IMR-90 (cell line): ENCODE data around the gene VIPR1. TPM values are rescaled to one million over a fixed set of nuclear protein-coding genes. Genes with fewer than 3 reads are reported as not detected.

Experiments
- ATAC-seq: fragments of 200-7000 bp; cut with Tn5 transposase; 2 replicates; pipeline ENCODE4 v1.9.1; 2020; ENCODE audit warnings: low read depth, mild to moderate bottlenecking, moderate library complexity
- BruUV-seq: library from RNA; stranded (reverse); fragments of 400-500 nt; replicated peaks from 2 replicates; lab custom pipeline; 2021; lab: Mats Ljungman, UMichigan
- CTCF ChIA-PET: fragments of 300-600 bp; formaldehyde crosslinking; extraction: SDS; loops from one replicate; lab custom pipeline; 2021; ENCODE audit warnings: antibody characterized with exemption; lab: Yijun Ruan, JAX
- POLR2A ChIA-PET: fragments of 300-600 bp; sonication (Branson Sonifier 250); formaldehyde crosslinking; loops from one replicate; lab custom pipeline; 2022; ENCODE audit warnings: antibody characterized with exemption; ENCODE audit not compliant: unreplicated experiment; lab: Charles Lee
- DNase-seq: peaks from one replicate; pipeline ENCODE4 v3.0.0; 2013
- H2AFZ ChIP-seq: replicated peaks from 2 replicates; pipeline ENCODE3; 2013; ENCODE audit warnings: low read length, mild to moderate bottlenecking; ENCODE audit not compliant: poor library complexity
- H2AK5ac ChIP-seq: 2 replicates; pipeline ENCODE4 v1.6.1; 2013; ENCODE audit warnings: low read depth, low read length, inconsistent platforms
- H2AK9ac ChIP-seq: replicated peaks from 2 replicates; pipeline ENCODE3; 2013; ENCODE audit warnings: mild to moderate bottlenecking, low read depth, low read length, moderate library complexity; ENCODE audit not compliant: poor library complexity
- H2BK120ac ChIP-seq: 2 replicates; pipeline ENCODE4 v1.6.1; 2013; ENCODE audit warnings: low read depth, low read length, inconsistent platforms
- H2BK15ac ChIP-seq: 3 replicates; pipeline ENCODE4 v1.6.1; 2013; ENCODE audit warnings: low read depth, low read length, inconsistent platforms
- H2BK20ac ChIP-seq: 2 replicates; pipeline ENCODE4 v1.6.1; 2013; ENCODE audit warnings: low read depth, mild to moderate bottlenecking, inconsistent platforms, low read length, moderate library complexity
- H2BK5ac ChIP-seq: 2 replicates; pipeline ENCODE4 v1.6.1; 2013; ENCODE audit warnings: mild to moderate bottlenecking, low read depth, low read length, inconsistent platforms; ENCODE audit not compliant: poor library complexity, severe bottlenecking
- H3K14ac ChIP-seq: replicated peaks from 2 replicates; pipeline ENCODE4 v1.6.1; 2013; ENCODE audit warnings: low read depth, low read length, inconsistent platforms
- H3K18ac ChIP-seq: 2 replicates; pipeline ENCODE4 v1.6.1; 2013; ENCODE audit warnings: low read depth, low read length, control low read depth
- H3K23ac ChIP-seq: 2 replicates; pipeline ENCODE4 v1.6.1; 2013; ENCODE audit warnings: low read depth, low read length, inconsistent platforms
- H3K27ac ChIP-seq: 2 replicates; pipeline ENCODE4 v1.5.1; 2013; ENCODE audit warnings: mild to moderate bottlenecking, control low read depth, low read length; ENCODE audit not compliant: insufficient read depth
- H3K27me3 ChIP-seq: 2 replicates; pipeline ENCODE4 v1.6.1; 2013; ENCODE audit warnings: low read length; ENCODE audit not compliant: control insufficient read depth, insufficient read depth
- H3K36me3 ChIP-seq: 2 replicates; pipeline ENCODE4 v1.6.1; 2013; ENCODE audit warnings: low read length, mixed read lengths; ENCODE audit not compliant: control insufficient read depth, insufficient read depth
- H3K4ac ChIP-seq: 2 replicates; pipeline ENCODE4 v1.6.1; 2013; ENCODE audit warnings: low read depth, low read length, inconsistent platforms
- H3K4me1 ChIP-seq: 2 replicates; pipeline ENCODE4 v1.6.1; 2013; ENCODE audit warnings: low read length, mixed read lengths; ENCODE audit not compliant: control insufficient read depth, insufficient read depth
- H3K4me2 ChIP-seq: 2 replicates; pipeline ENCODE4 v1.6.1; 2013; ENCODE audit warnings: low read depth, mild to moderate bottlenecking, control low read depth, low read length, moderate library complexity
- H3K4me3 ChIP-seq: 2 replicates; pipeline ENCODE4 v1.5.1; 2013; ENCODE audit warnings: low read depth, mild to moderate bottlenecking, control low read depth, low read length, moderate library complexity; ENCODE audit not compliant: insufficient read depth
- H3K56ac ChIP-seq: 2 replicates; pipeline ENCODE4 v1.6.1; 2013; ENCODE audit warnings: low read length, inconsistent platforms; ENCODE audit not compliant: insufficient read depth; ENCODE audit errors: extremely low read depth
- H3K79me1 ChIP-seq, 2 experiments: 2 replicates each; pipeline ENCODE4 v1.6.1; 2013; ENCODE audit warnings: low read length in 2 of 2, inconsistent platforms in 1 of 2, low read depth in 1 of 2
- H3K9ac ChIP-seq: 2 replicates; pipeline ENCODE4 v1.6.1; 2013; ENCODE audit warnings: low read depth, low read length, control low read depth
- H3K9me1 ChIP-seq: 2 replicates; pipeline ENCODE4 v1.6.1; 2013; ENCODE audit warnings: low read length, inconsistent platforms; ENCODE audit not compliant: insufficient read depth
- H3K9me3 ChIP-seq: 2 replicates; pipeline ENCODE4 v1.6.1; 2013; ENCODE audit warnings: low read length; ENCODE audit not compliant: control insufficient read depth, insufficient read depth
- H4K20me1 ChIP-seq: 2 replicates; pipeline ENCODE4 v1.6.1; 2013; ENCODE audit warnings: low read length, inconsistent platforms; ENCODE audit not compliant: insufficient read depth
- H4K5ac ChIP-seq: 2 replicates; pipeline ENCODE4 v1.6.1; 2013; ENCODE audit warnings: mild to moderate bottlenecking, low read depth, low read length, control low read depth
- H4K8ac ChIP-seq, 2 experiments: 2 replicates each; pipeline ENCODE4 v1.6.1; 2013; ENCODE audit warnings: low read depth in 2 of 2, low read length in 2 of 2, control low read depth in 1 of 2, inconsistent platforms in 1 of 2
- H4K91ac ChIP-seq: 2 replicates; pipeline ENCODE4 v1.6.1; 2013; ENCODE audit warnings: low read depth, low read length, inconsistent platforms; ENCODE audit not compliant: insufficient read depth
- BHLHE40 ChIP-seq: fragments of 150-350 bp; IDR thresholded peaks from 2 replicates; pipeline ENCODE4 v1.6.1; 2016; ENCODE audit warnings: mild to moderate bottlenecking, low read depth, low read length
- CEBPB ChIP-seq: IDR thresholded peaks from 2 replicates; pipeline ENCODE4 v1.6.1; 2012; ENCODE audit warnings: low read depth, low read length, improper control_type of control experiment
- CHD1 ChIP-seq: IDR thresholded peaks from 2 replicates; pipeline ENCODE4 v1.6.1; 2012; ENCODE audit warnings: low read depth, low read length, improper control_type of control experiment
- FOS ChIP-seq: fragments of 150-350 bp; IDR thresholded peaks from 2 replicates; pipeline ENCODE4 v1.6.1; 2016; ENCODE audit warnings: low read depth, low read length
- MAFK ChIP-seq: IDR thresholded peaks from 2 replicates; pipeline ENCODE4 v1.6.1; 2012; ENCODE audit warnings: low read depth, low read length, improper control_type of control experiment
- MAZ ChIP-seq: IDR thresholded peaks from 2 replicates; pipeline ENCODE4 v1.6.1; 2012; ENCODE audit warnings: low read depth, mild to moderate bottlenecking, low read length, improper control_type of control experiment, moderate library complexity, borderline replicate concordance
- NFE2L2 ChIP-seq: fragments of 150-350 bp; IDR thresholded peaks from 2 replicates; pipeline ENCODE4 v1.6.1; 2016; ENCODE audit warnings: low read depth, mild to moderate bottlenecking, low read length
- POLR2A ChIP-seq: IDR thresholded peaks from 2 replicates; pipeline ENCODE4 v1.6.1; 2012; ENCODE audit warnings: mild to moderate bottlenecking, low read depth, low read length
- RAD21 ChIP-seq: IDR thresholded peaks from 2 replicates; pipeline ENCODE4 v1.6.1; 2012; ENCODE audit warnings: low read length, improper control_type of control experiment
- RCOR1 ChIP-seq: IDR thresholded peaks from 2 replicates; pipeline ENCODE4 v1.6.1; 2012; ENCODE audit warnings: mild to moderate bottlenecking, low read length, improper control_type of control experiment; ENCODE audit not compliant: insufficient replicate concordance
- RFX5 ChIP-seq: IDR thresholded peaks from 2 replicates; pipeline ENCODE4 v1.8.0; 2012; ENCODE audit warnings: low read depth, mild to moderate bottlenecking, low read length, moderate library complexity
- SMC3 ChIP-seq: fragments of 150-350 bp; IDR thresholded peaks from 2 replicates; pipeline ENCODE4 v1.6.1; 2016; ENCODE audit warnings: low read depth, mild to moderate bottlenecking, antibody characterized with exemption, low read length, moderate library complexity
- USF2 ChIP-seq: fragments of 150-350 bp; IDR thresholded peaks from 2 replicates; pipeline ENCODE4 v1.6.1; 2017; ENCODE audit warnings: mild to moderate bottlenecking, antibody characterized with exemption, low read length, low read depth
- WGBS, 2 experiments: methylation state at CpG; one replicate each; pipeline versions ENCODE4 v1.1.5 to v1.1.7; 2013; ENCODE audit warnings: missing lambda C conversion rate in 2 of 2; ENCODE audit not compliant: insufficient read length in 1 of 2; ENCODE audit errors: extremely low coverage in 2 of 2; 5-methylcytosine and 5-hydroxymethylcytosine counted together
- dilution Hi-C: fragments of 300-500 bp; cut with HindIII; formaldehyde crosslinking; loops from one replicate; pipeline ENCODE4 v1.14.3; 2018; ENCODE audit warnings: low sequenced_read_pairs; ENCODE audit not compliant: unreplicated experiment
- in situ Hi-C: fragments of 300-500 bp; cut with MboI; formaldehyde crosslinking; loops from 3 replicates; pipeline ENCODE4 v1.14.3; 2019; ENCODE audit warnings: low sequenced_read_pairs, inconsistent platforms, mixed read lengths
- intact Hi-C: fragments of 100-400 bp; cut with micrococcal nuclease; formaldehyde crosslinking; loops from 2 replicates; pipeline ENCODE4 v1.10.0; 2022
- polyA plus RNA-seq, 3 experiments: library from polyadenylated mRNA; depleted of rRNA; stranded (reverse); fragments of >200 nt; gene quantifications; 2 replicates each; pipeline ENCODE4 v1.2.3, GENCODE V29; 2012; ENCODE audit warnings: low replicate concordance in 1 of 3
- total RNA-seq: library from RNA; depleted of rRNA; stranded (reverse); fragments of >200 nt; gene quantifications from 2 replicates; pipeline ENCODE4 v1.2.3, GENCODE V29; 2012
- TF ChIP-seq, protein P1 (sequence below): conservative IDR thresholded peaks from 2 replicates; pipeline ENCODE4 v1.5.1; 2012; ENCODE audit warnings: mild to moderate bottlenecking, low read depth, low read length, improper control_type of control experiment

The VIPR1 gene
- total and polyA plus RNA-seq, 2 of the 4 experiments (the other 2 are of a cell fraction), result not detected

DNA sequence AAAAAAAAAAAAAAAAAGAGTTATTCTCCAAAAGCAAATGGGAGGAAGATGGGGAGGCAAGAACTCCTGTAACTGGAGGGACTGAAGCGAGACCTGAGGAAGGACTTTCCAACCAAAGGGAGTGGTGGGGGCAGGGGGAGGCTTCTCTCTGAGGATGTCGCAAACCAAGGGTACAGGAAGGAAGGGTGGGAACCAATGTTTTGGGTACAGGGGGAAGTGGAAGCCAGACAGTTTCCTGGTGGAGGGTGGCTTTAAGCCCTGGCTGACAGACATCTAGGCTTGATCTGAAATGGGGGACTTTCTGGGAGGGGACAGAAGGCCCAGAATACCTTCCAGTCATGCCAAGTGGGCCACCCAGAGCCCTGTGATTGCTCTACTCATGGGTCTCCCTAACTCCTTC is 27.0 kb downstream of the VIPR1 start:
- H3K14ac ChIP-seq, result no peak overlapping the region
- H2BK120ac ChIP-seq, result no peak overlapping the region
- no peak for DNase-seq
- H2AK9ac ChIP-seq, result peak overlapping the region; percentile 55
- in situ Hi-C loops (no loop called here), intact Hi-C loops (no loop called here), dilution Hi-C loops (no loop called here)
- H2AK5ac ChIP-seq, result no peak overlapping the region
- no peak overlapping the region for H2BK5ac ChIP-seq
- ChIA-PET POLR2A (no interaction called here), CTCF (no interaction called here)
- H4K20me1 ChIP-seq, result no peaks in the 10 kb centered on the region
- H3K9ac ChIP-seq, result no peak overlapping the region
- no peak overlapping the region for H3K4me3 ChIP-seq
- H4K5ac ChIP-seq, result no peak overlapping the region
- no peak overlapping the region for H2BK20ac ChIP-seq
- H3K4me2 ChIP-seq, result no peak overlapping the region
- H2BK15ac ChIP-seq, result no peak overlapping the region
- H3K23ac ChIP-seq, result no peak overlapping the region
- H3K4ac ChIP-seq, result no peak overlapping the region
- ATAC-seq, result no peak
- no TSS peak for BruUV-seq
- no peaks in the 10 kb centered on the region for H3K9me1 ChIP-seq
- peaks cover 13% of the 10 kb centered on the region for H3K27me3 ChIP-seq
- H3K36me3 ChIP-seq, result no peaks in the 10 kb centered on the region
- no peak overlapping the region for H3K27ac ChIP-seq
- H3K56ac ChIP-seq, result no peak overlapping the region
- H3K9me3 ChIP-seq, result no peaks in the 10 kb centered on the region
- no peak overlapping the region for H4K91ac ChIP-seq
- no peak overlapping the region for H2AFZ ChIP-seq
- H4K8ac ChIP-seq, result no peak overlapping the region
- no peaks in the 10 kb centered on the region for H3K79me1 ChIP-seq
- TF ChIP-seq NFE2L2 (no peak), POLR2A (no peak), CHD1 (no peak), MAZ (no peak), USF2 (no peak), RFX5 (no peak), RCOR1 (no peak), SMC3 (no peak), CEBPB (no peak), BHLHE40 (no peak), FOS (no peak), RAD21 (no peak), MAFK (no peak)
- TF ChIP-seq, protein P1, sequence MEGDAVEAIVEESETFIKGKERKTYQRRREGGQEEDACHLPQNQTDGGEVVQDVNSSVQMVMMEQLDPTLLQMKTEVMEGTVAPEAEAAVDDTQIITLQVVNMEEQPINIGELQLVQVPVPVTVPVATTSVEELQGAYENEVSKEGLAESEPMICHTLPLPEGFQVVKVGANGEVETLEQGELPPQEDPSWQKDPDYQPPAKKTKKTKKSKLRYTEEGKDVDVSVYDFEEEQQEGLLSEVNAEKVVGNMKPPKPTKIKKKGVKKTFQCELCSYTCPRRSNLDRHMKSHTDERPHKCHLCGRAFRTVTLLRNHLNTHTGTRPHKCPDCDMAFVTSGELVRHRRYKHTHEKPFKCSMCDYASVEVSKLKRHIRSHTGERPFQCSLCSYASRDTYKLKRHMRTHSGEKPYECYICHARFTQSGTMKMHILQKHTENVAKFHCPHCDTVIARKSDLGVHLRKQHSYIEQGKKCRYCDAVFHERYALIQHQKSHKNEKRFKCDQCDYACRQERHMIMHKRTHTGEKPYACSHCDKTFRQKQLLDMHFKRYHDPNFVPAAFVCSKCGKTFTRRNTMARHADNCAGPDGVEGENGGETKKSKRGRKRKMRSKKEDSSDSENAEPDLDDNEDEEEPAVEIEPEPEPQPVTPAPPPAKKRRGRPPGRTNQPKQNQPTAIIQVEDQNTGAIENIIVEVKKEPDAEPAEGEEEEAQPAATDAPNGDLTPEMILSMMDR, result no peak
- H3K18ac ChIP-seq, result no peak overlapping the region
- WGBS, 2 experiments, result no CpG with 5 or more reads among the region's 2 CpGs
- no peaks in the 10 kb centered on the region for H3K4me1 ChIP-seq
